Osteoblast (primary cell): Measurements from ENCODE around the gene PLEKHA7. TPM values are rescaled to one million over a fixed set of nuclear protein-coding genes. Genes with fewer than 3 reads are reported as not detected.

Experiments
- DNase-seq: peaks from one replicate; pipeline ENCODE4 v3.0.0; 2011; ENCODE audit warnings: low spot score, mixed read lengths; ENCODE audit not compliant: insufficient read length; ENCODE audit errors: missing footprints
- H2AFZ ChIP-seq: 2 replicates; pipeline ENCODE4 v1.6.0; 2011; ENCODE audit warnings: mild to moderate bottlenecking, low read length
- H3K27ac ChIP-seq: 2 replicates; pipeline ENCODE4 v1.5.1; 2011; ENCODE audit warnings: mild to moderate bottlenecking, low read depth, low read length, moderate library complexity
- H3K27me3 ChIP-seq: 2 replicates; pipeline ENCODE4 v1.6.0; 2012; ENCODE audit warnings: mild to moderate bottlenecking, control low read depth, inconsistent platforms, low read length, moderate library complexity; ENCODE audit not compliant: insufficient read depth
- H3K36me3 ChIP-seq: 2 replicates; pipeline ENCODE4 v1.5.1; 2011; ENCODE audit warnings: mild to moderate bottlenecking, low read length, control low read depth, moderate library complexity; ENCODE audit not compliant: insufficient read depth
- H3K4me1 ChIP-seq: 2 replicates; pipeline ENCODE4 v1.5.1; 2011; ENCODE audit warnings: mild to moderate bottlenecking, low read length, control low read depth, moderate library complexity; ENCODE audit not compliant: insufficient read depth
- H3K4me2 ChIP-seq: 2 replicates; pipeline ENCODE4 v1.6.0; 2011; ENCODE audit warnings: mild to moderate bottlenecking, low read length; ENCODE audit not compliant: insufficient read depth
- H3K4me3 ChIP-seq: fragments of 200-600 bp; sonication (generic); 3 replicates; pipeline ENCODE4 v1.5.1; 2012; ENCODE audit warnings: mild to moderate bottlenecking, low read length, inconsistent platforms; ENCODE audit not compliant: insufficient read depth
- H3K79me2 ChIP-seq: 2 replicates; pipeline ENCODE4 v1.6.0; 2012; ENCODE audit warnings: mild to moderate bottlenecking, low read length, control low read depth, inconsistent platforms; ENCODE audit not compliant: insufficient read depth
- H3K9me3 ChIP-seq: 2 replicates; pipeline ENCODE4 v1.5.1; 2011; ENCODE audit warnings: low read depth, low read length, control low read depth
- H4K20me1 ChIP-seq: 2 replicates; pipeline ENCODE4 v1.6.0; 2012; ENCODE audit warnings: mild to moderate bottlenecking, low read length, control low read depth; ENCODE audit not compliant: insufficient read depth
- total RNA-seq: library from RNA; depleted of rRNA; stranded (reverse); fragments of >200 nt; gene quantifications from 2 replicates; pipeline ENCODE4 v1.2.3, GENCODE V29; 2012
- TF ChIP-seq, protein P1 (sequence below): IDR thresholded peaks from 2 replicates; pipeline ENCODE4 v1.5.1; 2011; ENCODE audit warnings: mild to moderate bottlenecking, low read depth, low read length, moderate library complexity; ENCODE audit errors: extremely low read depth

The PLEKHA7 gene
- total RNA-seq, 1 donor, result 1.1 TPM

DNA sequence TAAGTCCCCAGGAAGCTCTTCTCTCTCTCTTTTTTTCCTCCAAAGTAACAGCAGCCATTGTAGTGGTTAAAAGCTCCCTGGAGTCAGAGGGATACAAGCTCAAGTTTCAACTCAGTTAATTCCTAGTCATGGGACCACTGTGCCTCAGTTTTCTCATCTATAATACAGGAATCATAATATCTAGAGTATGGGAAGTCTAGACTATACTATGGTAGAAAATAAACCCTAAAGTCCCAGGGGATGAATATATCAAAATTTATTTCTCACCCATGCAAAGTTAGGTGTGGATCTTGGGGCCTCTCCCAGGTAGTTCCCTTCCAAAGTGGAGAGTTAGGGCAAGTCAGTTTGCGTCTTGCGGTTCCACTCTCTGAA, 242.1 kb downstream of the PLEKHA7 start:
- H3K9me3 ChIP-seq, result no peaks in the 10 kb centered on the region
- no peaks in the 10 kb centered on the region for H3K79me2 ChIP-seq
- no peaks in the 10 kb centered on the region for H4K20me1 ChIP-seq
- no peak overlapping the region for H3K27ac ChIP-seq
- H3K36me3 ChIP-seq, result no peaks in the 10 kb centered on the region
- H3K27me3 ChIP-seq, result no peaks in the 10 kb centered on the region
- no peak overlapping the region for H3K4me2 ChIP-seq
- no peak overlapping the region for H2AFZ ChIP-seq
- TF ChIP-seq, protein P1, sequence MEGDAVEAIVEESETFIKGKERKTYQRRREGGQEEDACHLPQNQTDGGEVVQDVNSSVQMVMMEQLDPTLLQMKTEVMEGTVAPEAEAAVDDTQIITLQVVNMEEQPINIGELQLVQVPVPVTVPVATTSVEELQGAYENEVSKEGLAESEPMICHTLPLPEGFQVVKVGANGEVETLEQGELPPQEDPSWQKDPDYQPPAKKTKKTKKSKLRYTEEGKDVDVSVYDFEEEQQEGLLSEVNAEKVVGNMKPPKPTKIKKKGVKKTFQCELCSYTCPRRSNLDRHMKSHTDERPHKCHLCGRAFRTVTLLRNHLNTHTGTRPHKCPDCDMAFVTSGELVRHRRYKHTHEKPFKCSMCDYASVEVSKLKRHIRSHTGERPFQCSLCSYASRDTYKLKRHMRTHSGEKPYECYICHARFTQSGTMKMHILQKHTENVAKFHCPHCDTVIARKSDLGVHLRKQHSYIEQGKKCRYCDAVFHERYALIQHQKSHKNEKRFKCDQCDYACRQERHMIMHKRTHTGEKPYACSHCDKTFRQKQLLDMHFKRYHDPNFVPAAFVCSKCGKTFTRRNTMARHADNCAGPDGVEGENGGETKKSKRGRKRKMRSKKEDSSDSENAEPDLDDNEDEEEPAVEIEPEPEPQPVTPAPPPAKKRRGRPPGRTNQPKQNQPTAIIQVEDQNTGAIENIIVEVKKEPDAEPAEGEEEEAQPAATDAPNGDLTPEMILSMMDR, result no peak
- DNase-seq, result peak; percentile 75
- H3K4me3 ChIP-seq, result no peak overlapping the region
- H3K4me1 ChIP-seq, result peaks cover 4% of the 10 kb centered on the region

DNA sequence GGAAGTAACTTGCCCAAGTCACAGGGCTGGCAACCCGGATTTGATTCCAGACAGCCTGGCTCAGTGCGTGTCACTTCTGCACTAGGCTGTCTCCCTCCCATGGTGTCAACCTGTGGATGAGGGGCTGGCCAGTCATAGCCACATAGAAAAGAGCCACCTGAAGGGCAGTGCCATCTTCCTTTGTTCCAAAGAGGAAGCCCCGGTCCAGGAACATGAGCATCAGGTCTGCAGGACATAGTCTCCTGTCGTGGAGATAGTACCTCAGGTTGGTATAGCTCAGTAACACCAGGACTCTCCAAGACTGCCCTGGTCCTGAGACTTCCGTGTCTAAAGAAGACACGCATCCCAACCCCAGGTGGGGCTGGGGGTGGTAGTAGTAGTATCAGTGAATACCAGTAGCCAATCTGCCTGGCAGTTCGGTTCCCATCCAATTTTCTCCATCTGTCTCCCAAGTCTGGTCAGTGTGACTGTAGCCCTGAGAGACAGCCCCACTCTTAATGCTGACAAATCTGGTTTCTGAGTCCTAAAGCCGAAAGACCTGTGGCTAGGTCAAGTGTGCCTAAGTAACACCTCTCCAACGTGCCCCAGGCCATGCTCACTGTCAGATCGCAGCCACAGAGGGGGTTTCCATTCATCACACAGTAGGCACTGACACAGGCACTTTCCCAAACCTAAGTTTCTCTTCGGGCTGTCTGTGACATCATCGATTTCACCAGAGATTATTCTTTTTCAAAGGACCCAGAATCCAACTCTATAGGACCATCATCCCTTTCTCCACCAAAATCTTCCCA, 242.7 kb downstream of the PLEKHA7 start:
- no peaks in the 10 kb centered on the region for H3K27me3 ChIP-seq
- no peak overlapping the region for H3K27ac ChIP-seq
- no peaks in the 10 kb centered on the region for H3K79me2 ChIP-seq
- no peak overlapping the region for H3K4me2 ChIP-seq
- no peak overlapping the region for H3K4me3 ChIP-seq
- no peaks in the 10 kb centered on the region for H3K4me1 ChIP-seq
- no peaks in the 10 kb centered on the region for H3K9me3 ChIP-seq
- no peaks in the 10 kb centered on the region for H4K20me1 ChIP-seq
- no peak overlapping the region for H2AFZ ChIP-seq
- TF ChIP-seq, protein P1, result no peak
- no peaks in the 10 kb centered on the region for H3K36me3 ChIP-seq
- peak; percentile 30 for DNase-seq

DNA sequence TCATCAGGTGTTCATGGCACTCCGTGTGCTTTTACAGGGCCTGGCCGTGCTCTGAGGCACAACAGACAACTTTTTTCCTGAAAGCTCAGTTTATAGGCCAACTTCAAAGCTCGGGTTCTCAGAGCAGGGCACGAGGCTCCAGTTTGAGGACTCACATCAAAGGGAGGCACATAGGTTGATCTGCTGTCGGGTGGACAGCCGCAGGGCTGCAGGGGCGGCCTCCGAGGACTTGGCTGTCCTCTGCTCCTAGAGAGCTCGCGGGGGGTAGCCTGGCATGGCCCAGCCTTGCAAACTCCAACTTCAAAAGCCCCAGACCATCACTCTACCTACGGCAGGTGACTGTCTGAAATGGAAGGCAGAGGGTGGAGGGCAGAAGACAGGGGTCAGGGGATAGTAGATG, 244.2 kb downstream of the PLEKHA7 start:
- H3K79me2 ChIP-seq, result no peaks in the 10 kb centered on the region
- H2AFZ ChIP-seq, result no peak overlapping the region
- H3K4me1 ChIP-seq, result no peaks in the 10 kb centered on the region
- H3K36me3 ChIP-seq, result no peaks in the 10 kb centered on the region
- peaks cover 3% of the 10 kb centered on the region for H3K27me3 ChIP-seq
- H3K9me3 ChIP-seq, result no peaks in the 10 kb centered on the region
- H4K20me1 ChIP-seq, result no peaks in the 10 kb centered on the region
- no peak overlapping the region for H3K4me2 ChIP-seq
- no peak for DNase-seq
- H3K27ac ChIP-seq, result no peak overlapping the region
- no peak overlapping the region for H3K4me3 ChIP-seq
- TF ChIP-seq, protein P1, result no peak

DNA sequence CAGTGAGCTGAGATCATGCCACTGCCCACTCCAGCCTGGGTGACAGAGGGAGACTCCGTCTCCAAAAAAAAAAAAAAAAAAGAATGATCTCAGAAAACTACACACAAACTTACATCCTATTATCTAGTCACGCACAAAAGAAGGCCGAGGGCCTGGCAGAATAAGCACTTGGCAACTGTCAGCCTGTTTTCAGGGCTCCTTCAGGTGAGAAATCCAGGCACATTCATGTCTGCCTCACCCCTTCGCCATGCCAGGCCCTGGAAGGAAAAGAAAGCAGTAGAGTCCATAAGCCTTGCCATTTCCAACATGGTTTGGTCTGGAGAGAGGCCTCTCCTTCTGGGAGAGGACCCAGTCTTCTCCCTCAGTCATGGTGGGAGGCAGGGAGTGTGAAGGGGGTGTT, 244.8 kb downstream of the PLEKHA7 start:
- Histone ChIP-seq H3K4me3 (no peak overlapping the region), H4K20me1 (no peaks in the 10 kb centered on the region), H3K27me3 (peaks cover 3% of the 10 kb centered on the region), H2AFZ (no peak overlapping the region), H3K4me2 (no peak overlapping the region), H3K27ac (no peak overlapping the region), H3K4me1 (no peaks in the 10 kb centered on the region), H3K9me3 (no peaks in the 10 kb centered on the region), H3K79me2 (no peaks in the 10 kb centered on the region), H3K36me3 (no peaks in the 10 kb centered on the region)
- peak; percentile 56 for DNase-seq
- TF ChIP-seq, protein P1, result no peak
